HuH-7 (cell line): ENCODE data around the gene LIM2.

Source experiments
- DNase-seq: peaks from one replicate; pipeline ENCODE4 v3.0.0; 2011; ENCODE audit warnings: low spot score

The LIM2 gene

GRCh38 chr19:51396175-51396574 is 8.4 kb upstream of the LIM2 start:
- DNase-seq = no peak

- DNase-seq = peak; percentile 79
These were observed 6.5 kb upstream of the LIM2 start for GRCh38 chr19:51394050-51394836.

- DNase-seq = no peak
These were observed 4.9 kb upstream of the LIM2 start for GRCh38 chr19:51392701-51393100.

- no peak for DNase-seq
These were observed 3.4 kb upstream of the LIM2 start for GRCh38 chr19:51391073-51391611.

- peak; percentile 42 for DNase-seq
These were observed 1.4 kb upstream of the LIM2 start for GRCh38 chr19:51389143-51389542.

- DNase-seq = no peak
These were observed 773 bp downstream of the LIM2 start for GRCh38 chr19:51386882-51387520.

GRCh38 chr19:51382004-51382403 is 5.8 kb downstream of the LIM2 start:
- no peak for DNase-seq

- DNase-seq = no peak
These were observed 7.4 kb downstream of the LIM2 start for GRCh38 chr19:51380379-51380778.

- no peak for DNase-seq
These were observed 10.4 kb downstream of the LIM2 start for GRCh38 chr19:51377422-51377821.

- DNase-seq = no peak
These were observed 12.1 kb downstream of the LIM2 start for GRCh38 chr19:51375504-51376221.

- DNase-seq = no peak
These were observed 14.9 kb downstream of the LIM2 start, which contains the start of gene NKG7 for GRCh38 chr19:51372649-51373504. Gene NKG7, minus strand, starts transcription at chr19:51372654. Its CDS starts 119 bp downstream, at chr19:51372535.

GRCh38 chr19:51372021-51372648 is 15.6 kb downstream of the LIM2 start:
- DNase-seq = no peak

GRCh38 chr19:51371186-51371690 is 16.5 kb downstream of the LIM2 start:
- no peak for DNase-seq

GRCh38 chr19:51370230-51370629 is 17.5 kb downstream of the LIM2 start:
- no peak for DNase-seq

GRCh38 chr19:51368366-51369282 is 19.1 kb downstream of the LIM2 start, which contains the start of gene CLDND2:
Gene CLDND2, minus strand, starts transcription at chr19:51369003. Its CDS starts 426 bp downstream, at chr19:51368577.
- no peak for DNase-seq

- DNase-seq = peak; percentile 88
These were observed 20.0 kb downstream of the LIM2 start for GRCh38 chr19:51367565-51368365.

- no peak for DNase-seq
These were observed 20.6 kb downstream of the LIM2 start for GRCh38 chr19:51367255-51367564.

GRCh38 chr19:51366389-51367254 is 21.2 kb downstream of the LIM2 start:
- DNase-seq = peak; percentile 93
